Upper lobe of left lung (tissue), 4 donors: ENCODE results near the gene SLC2A14.

Experiments
- CTCF ChIP-seq, 6 experiments: fragments of 450-650 bp in 4 of 6; fragments of 200-600 bp in 2 of 6; sonication (generic) in 2 of 6; IDR thresholded peaks; one replicate each; pipeline ENCODE4 v1.5.1; 2016 to 2019; ENCODE audit warnings: antibody characterized with exemption in 6 of 6
- POLR2A ChIP-seq, 4 donors: fragments of 450-650 bp; IDR thresholded peaks; one replicate each; pipeline ENCODE4 v1.5.1; 2016 to 2017; ENCODE audit warnings: antibody characterized with exemption in 4 of 4, mild to moderate bottlenecking in 2 of 4

GRCh38 chr12:7835766-7836165 is 36.9 kb downstream of the SLC2A14 start:
- TF ChIP-seq POLR2A (IDR thresholded peaks at IDR 0.05) (no peak), CTCF (IDR thresholded peaks at IDR 0.05) (no peak)
